DLD1 (cell line): Measurements from ENCODE around the gene RPS15.
"Not testable (repeated sequence)": the region's sequence is repeated elsewhere in the genome, so short reads cannot be mapped to it uniquely, and the experiment has no call there.

Source experiments
- in situ Hi-C: cut with HindIII; loops from 2 replicates; pipeline ENCODE4 v1.10.0; 2017; ENCODE audit warnings: low sequenced_read_pairs

The RPS15 gene

GRCh38 chr19:1467215-1467489 lies 29.0 kb downstream of the RPS15 start:
- in situ Hi-C loops: no loop called here

DNA sequence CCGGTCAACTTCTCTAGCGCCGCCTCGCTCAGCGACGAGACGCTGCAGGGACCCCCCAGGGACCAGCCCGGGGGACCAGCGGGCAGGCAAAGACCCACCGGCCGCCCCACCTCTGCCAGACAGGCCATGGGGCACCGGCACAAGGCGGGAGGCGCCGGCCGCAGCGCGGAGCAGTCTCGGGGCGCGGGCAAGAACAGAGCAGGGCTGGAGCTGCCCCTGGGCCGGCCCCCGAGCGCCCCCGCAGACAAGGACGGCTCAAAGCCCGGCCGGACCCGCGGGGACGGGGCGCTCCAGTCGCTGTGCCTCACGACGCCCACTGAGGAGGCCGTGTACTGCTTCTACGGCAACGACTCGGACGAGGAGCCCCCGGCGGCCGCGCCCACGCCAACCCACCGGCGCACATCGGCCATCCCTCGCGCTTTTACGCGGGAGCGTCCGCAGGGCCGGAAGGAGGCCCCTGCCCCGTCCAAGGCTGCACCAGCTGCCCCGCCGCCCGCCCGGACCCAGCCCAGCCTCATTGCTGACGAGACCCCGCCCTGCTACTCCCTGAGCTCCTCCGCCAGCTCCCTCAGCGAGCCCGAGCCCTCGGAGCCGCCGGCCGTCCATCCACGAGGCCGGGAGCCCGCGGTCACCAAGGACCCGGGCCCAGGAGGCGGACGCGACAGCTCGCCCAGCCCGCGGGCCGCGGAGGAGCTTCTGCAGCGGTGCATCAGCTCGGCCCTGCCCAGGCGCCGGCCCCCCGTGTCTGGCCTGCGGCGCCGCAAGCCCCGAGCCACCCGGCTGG lies 29.5 kb downstream of the RPS15 start:
- in situ Hi-C loops: no loop called here

DNA sequence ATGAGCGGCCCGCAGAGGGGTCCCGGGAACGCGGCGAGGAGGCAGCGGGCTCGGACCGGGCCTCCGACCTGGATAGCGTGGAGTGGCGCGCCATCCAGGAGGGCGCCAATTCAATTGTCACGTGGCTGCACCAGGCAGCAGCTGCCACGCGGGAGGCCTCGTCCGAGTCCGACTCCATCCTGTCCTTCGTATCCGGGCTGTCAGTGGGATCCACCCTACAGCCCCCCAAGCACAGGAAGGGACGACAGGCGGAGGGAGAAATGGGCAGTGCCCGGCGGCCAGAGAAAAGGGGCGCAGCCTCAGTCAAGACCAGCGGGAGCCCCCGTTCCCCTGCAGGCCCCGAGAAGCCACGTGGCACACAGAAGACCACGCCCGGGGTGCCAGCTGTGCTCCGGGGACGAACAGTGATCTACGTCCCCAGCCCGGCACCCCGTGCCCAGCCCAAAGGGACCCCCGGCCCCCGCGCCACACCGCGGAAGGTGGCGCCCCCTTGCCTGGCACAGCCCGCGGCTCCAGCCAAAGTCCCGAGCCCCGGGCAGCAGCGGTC lies 30.2 kb downstream of the RPS15 start:
- in situ Hi-C loops: no loop called here

DNA sequence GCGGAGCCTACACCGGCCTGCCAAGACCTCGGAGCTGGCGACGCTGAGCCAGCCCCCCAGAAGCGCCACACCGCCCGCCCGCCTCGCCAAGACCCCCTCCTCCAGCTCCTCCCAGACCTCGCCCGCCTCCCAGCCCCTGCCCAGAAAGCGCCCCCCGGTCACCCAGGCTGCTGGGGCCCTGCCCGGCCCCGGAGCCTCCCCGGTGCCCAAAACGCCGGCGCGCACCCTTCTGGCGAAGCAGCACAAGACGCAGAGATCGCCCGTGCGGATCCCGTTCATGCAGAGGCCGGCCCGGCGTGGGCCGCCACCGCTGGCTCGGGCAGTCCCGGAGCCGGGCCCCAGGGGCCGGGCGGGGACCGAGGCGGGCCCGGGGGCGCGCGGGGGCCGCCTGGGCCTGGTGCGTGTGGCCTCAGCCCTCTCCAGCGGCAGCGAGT lies 30.6 kb downstream of the RPS15 start:
- in situ Hi-C loops: no loop called here

GRCh38 chr19:1469255-1470054 lies 31.3 kb downstream of the RPS15 start:
- in situ Hi-C loops: no loop called here

DNA sequence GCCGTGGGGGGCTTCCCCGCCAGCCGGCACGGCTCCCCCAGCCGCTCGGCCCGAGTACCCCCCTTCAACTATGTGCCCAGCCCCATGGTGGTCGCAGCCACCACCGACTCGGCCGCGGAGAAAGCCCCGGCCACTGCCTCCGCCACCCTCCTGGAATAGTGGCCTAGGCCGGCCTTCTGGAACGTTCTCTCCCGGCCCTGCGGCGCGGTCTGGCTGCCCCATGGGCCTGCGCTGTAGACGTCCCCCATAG lies 31.8 kb downstream of the RPS15 start:
- in situ Hi-C loops: no loop called here

DNA sequence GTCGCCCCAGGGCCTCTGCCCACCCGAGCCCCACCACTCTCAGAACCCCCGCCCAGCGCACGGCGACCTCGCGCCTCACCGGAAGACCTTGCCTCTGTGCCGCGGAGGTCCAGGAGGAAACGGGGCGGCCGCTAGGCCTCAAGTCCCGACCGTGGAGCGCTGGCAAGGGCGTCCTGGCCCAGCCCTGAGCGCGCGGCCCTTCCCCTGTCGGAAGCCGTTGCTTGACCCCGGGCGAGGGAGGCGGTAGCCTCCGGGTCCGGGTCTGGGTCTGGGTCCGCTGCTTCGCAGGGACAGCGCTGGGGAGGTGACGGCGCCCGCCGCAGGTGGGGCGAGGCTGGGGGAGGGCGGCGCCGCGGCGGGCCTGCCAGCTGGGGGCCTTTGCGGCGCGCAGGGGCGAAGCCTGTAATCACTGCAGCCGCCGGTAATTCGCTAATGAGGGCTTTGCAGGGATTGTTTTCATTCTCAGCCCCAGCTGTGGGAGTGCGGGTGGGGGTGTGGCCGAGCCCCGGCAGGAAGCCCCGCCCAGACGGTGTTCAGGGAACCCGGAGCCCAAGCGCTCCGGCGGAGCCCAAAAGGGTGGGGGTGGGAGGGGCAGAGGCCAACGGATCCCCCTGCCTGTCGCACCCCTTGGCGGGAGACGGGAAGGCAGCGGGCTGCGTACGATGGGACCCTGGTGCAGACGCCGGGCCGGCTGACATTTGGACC lies 32.3 kb downstream of the RPS15 start:
- in situ Hi-C loops: no loop called here

DNA sequence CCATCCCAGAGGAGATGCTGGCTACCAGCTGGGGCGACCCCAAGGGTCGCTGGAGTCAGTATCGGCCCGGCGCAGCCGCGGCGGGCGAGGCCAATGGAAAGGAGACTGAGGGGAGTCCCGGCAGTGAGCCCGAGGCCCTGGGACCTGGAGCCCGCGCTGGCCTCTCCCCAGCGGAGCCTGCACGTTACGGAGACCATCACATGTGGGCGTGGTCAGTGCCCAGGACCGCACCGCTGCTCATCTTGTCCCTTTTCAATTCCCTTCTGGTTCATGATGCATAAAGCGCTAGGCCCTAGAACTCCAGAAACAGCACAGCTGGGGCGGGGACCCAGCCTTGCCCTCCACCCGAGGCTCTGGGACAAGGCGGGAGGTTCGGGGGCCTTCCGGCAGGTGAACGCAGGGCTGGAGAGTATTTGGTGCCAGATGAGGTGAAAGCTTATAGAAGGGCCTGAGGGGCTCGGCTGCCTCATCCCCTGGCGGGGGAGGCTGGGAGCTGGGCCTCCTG lies 32.9 kb downstream of the RPS15 start:
- in situ Hi-C loops: no loop called here

DNA sequence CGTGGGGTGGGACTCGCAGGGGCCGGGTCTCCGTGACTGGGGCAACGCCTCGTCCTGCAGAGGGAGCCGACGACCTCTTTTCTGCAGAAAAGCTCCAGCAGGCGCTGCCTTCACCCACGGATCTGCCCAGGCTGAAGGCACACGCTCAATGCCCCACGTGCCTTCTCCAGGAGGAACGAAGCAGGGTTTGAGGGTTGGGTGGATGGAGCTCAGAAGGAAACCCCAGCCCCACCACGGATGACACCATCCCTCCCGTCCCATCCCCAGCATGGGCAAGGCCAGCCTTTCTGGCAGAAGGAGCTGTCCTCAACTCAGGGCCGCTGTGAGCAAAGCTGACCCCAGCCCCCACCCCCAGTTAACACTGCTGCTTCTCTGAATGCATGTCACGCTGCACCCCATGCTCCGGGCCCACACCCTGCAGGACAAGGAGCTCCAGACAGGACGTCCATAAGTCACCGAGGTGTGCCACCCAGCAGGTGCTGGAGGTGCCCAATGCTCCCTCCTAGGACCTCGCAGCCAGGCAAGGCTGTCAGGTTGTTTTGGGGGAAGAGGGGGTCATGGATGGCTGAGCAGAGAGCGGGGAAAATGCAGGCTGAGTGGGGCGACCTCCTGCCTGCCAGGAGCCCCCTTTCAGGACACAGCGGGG lies 33.4 kb downstream of the RPS15 start:
- in situ Hi-C loops: no loop called here

DNA sequence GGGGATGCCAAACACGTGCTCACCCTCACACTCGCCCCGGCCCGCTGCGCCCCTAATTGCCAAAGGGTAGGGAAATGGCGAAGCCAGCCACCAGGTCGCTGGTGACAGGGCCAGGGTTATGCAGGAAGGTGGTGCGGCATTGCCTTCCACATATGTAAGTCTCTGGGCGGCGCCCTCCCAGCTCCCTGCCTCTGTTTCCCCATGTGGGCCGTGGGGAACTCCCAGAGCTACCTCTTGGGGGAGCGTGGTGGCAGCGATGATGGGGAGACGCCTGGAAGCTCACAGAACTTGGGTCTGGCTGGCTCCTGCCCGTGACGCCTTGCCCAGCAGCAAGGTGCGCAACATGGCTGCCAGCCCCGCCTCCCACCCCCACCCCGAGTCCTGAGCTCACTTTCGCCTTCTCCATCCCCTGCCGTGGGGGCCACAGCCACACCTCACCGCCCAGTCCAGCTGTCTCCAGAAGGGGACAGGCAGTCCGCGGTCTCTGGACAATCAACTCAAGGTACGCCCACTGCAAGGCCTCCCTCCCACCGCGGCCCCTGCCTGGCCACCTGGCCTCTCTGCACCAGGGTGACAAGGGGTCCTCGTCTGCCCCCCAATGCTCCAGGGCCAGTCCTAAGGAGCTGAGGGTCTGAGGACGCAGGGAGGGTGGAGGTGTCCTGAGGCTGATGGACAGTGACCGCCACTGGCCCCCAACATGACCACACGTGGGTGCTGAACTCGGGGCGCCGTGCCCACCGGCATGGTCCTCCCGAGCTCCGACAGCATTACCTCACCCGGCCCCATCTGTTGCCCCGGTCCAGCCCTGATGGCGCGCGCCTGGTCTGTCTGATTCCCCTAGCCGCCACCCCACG lies 34.3 kb downstream of the RPS15 start:
- in situ Hi-C loops: no loop called here

GRCh38 chr19:1473085-1473851 lies 35.1 kb downstream of the RPS15 start:
- in situ Hi-C loops: no loop called here

DNA sequence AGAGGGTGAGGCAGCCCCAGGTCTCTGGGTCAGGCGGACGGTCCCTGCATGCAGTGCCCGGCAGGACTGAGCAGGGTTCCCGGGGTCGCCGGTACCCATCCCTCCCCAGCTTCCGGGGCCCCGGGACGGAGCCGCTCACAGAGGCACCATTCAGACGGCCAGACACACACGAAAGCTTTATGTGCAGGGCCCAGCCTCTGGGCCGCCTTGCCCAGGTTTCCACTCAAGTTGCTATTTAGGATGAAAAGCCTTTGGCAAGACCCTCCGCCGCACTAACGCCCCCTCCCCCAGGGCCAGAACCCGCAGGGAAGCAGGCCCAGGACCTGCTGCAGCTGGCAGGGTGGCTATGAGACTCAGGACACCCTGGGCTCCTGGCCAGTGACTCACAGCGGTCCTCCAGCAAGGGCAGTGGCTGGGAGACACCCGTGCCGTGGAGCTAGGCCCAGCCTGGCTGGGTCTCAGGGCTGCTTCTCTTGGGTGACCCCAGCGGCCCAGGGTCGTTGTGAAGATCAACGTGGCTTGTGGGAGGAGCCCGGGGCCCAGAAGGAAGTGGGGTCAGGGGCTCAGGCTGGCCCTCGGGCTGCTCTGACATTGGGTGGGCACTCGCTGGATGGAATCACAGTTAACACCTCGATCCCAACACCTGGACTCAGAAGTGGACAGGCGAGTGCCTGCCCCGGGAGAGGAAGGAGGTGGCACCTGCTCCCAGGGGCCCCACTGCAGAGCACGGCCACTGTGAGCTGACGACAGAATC lies 36.0 kb downstream of the RPS15 start:
- in situ Hi-C loops: no loop called here

GRCh38 chr19:1474765-1475351 lies 36.7 kb downstream of the RPS15 start:
- in situ Hi-C loops: no loop called here

DNA sequence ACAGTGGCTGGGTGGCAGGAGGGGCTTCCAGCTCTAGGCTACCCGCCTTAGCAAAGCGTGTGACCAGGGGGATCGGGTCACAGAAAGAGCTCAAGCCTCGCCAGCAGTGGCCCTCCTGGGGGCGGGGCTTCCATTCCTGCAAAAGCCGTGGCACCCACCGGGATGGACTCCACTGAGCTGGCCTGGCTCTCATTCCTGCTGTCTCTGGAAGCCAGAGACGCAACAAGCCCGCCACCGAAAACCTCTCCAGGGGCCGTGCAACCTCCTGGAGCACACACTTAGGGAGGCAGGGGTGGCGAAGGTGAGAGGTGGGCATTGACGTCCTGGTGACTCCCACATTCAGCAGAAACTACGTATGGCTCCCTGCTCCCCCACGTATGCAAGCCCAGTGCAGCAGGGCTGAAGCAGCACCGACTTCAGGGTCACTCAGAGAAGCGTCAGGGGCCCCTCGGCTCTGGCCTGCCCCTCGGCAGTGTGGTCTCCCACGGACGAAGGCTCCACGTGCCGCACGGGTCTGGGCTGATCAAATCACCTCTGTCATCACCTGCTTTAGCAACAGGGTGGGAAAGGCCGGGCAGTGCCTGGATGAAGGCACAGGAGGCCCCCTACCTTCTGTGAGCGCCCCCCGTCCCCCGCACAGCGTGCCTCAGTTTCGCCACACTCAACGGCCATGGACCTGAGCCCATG lies 37.7 kb downstream of the RPS15 start:
- in situ Hi-C loops: no loop called here

- in situ Hi-C loops: not testable (repeated sequence)
Measured at GRCh38 chr19:1477056-1477455, 38.9 kb downstream of the RPS15 start.

- in situ Hi-C loops: no loop called here
Measured at GRCh38 chr19:1478934-1479707, 40.9 kb downstream of the RPS15 start, which contains the start of gene C19orf25. C19orf25 (minus strand) TSS chr19:1479215; CDS start chr19:1478903, 312 bp downstream.
